ENCODE data around the gene PRKCB. TPM values are rescaled to one million over a fixed set of nuclear protein-coding genes. Genes with fewer than 3 reads are reported as not detected.

PRKCB gene
- total RNA-seq, 1 donor from 2014 or later, result not detected

DNA sequence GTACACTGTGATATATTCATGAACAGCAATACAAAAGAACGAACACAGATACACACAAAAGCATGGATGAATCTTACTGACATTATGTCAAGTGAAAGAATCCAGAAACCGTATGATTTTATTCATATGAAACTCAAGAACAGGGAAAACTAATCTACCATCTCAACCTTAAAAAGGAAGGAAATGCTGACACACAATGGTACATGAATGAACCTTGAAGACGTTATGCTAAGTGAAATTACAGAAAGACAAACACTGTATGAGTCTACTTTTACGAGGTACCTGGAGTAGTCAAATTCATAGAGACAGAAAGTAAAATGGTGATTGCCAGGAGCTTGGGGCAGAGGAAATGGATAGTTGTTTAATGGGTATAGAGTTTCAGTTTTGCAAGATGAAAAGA, 8.7 kb upstream of the PRKCB start:
- Mint-ChIP-seq H3K27ac (ENCODE audit: unreplicated experiment) (no peak overlapping the region), H3K27me3 (ENCODE audit: unreplicated experiment) (no peaks in the 10 kb centered on the region), H3K4me1 (ENCODE audit: unreplicated experiment) (no peaks in the 10 kb centered on the region), H3K4me3 (ENCODE audit: unreplicated experiment) (no peak overlapping the region), H3K36me3 (ENCODE audit: unreplicated experiment) (no peaks in the 10 kb centered on the region), H3K9me3 (ENCODE audit: unreplicated experiment) (peaks cover 14% of the 10 kb centered on the region)
- TF ChIP-seq, protein P1, sequence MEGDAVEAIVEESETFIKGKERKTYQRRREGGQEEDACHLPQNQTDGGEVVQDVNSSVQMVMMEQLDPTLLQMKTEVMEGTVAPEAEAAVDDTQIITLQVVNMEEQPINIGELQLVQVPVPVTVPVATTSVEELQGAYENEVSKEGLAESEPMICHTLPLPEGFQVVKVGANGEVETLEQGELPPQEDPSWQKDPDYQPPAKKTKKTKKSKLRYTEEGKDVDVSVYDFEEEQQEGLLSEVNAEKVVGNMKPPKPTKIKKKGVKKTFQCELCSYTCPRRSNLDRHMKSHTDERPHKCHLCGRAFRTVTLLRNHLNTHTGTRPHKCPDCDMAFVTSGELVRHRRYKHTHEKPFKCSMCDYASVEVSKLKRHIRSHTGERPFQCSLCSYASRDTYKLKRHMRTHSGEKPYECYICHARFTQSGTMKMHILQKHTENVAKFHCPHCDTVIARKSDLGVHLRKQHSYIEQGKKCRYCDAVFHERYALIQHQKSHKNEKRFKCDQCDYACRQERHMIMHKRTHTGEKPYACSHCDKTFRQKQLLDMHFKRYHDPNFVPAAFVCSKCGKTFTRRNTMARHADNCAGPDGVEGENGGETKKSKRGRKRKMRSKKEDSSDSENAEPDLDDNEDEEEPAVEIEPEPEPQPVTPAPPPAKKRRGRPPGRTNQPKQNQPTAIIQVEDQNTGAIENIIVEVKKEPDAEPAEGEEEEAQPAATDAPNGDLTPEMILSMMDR (IDR thresholded peaks at IDR 0.05), result no peak
- DNase-seq (ENCODE audit: extremely low spot score, unreplicated experiment), result no peak

DNA sequence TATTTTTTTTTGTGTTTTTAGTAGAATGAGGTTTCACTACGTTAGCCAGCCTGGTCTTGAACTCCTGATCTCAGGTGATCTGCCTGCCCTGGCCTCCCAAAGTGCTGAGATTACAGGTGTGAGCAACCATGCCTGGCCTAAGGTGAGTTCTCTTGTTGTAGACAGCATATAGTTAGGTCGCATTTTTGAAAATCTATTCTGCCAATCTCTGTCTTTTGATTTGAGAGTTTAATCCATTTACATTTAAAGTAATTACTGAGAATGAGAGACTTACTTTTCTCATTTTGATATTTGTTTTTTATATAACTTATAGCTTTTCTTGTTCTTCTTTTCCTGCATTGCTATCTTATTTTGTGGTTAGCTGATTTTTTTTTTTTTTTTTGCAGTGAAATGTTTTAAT, 6.3 kb upstream of the PRKCB start:
- Mint-ChIP-seq H3K36me3 (ENCODE audit: unreplicated experiment) (no peaks in the 10 kb centered on the region), H3K4me1 (ENCODE audit: unreplicated experiment) (no peaks in the 10 kb centered on the region), H3K4me3 (ENCODE audit: unreplicated experiment) (no peak overlapping the region), H3K27ac (ENCODE audit: unreplicated experiment) (no peak overlapping the region), H3K27me3 (ENCODE audit: unreplicated experiment) (peaks cover 12% of the 10 kb centered on the region), H3K9me3 (ENCODE audit: unreplicated experiment) (peaks cover 14% of the 10 kb centered on the region)
- TF ChIP-seq, protein P1 (IDR thresholded peaks at IDR 0.05), result no peak
- no peak for DNase-seq (ENCODE audit: extremely low spot score, unreplicated experiment)

- no peak overlapping the region for H3K4me3 Mint-ChIP-seq (ENCODE audit: unreplicated experiment)
- DNase-seq (ENCODE audit: extremely low spot score, unreplicated experiment), result no peak
- H3K9me3 Mint-ChIP-seq (ENCODE audit: unreplicated experiment), result peaks cover 14% of the 10 kb centered on the region
- peaks cover 20% of the 10 kb centered on the region for H3K27me3 Mint-ChIP-seq (ENCODE audit: unreplicated experiment)
- H3K36me3 Mint-ChIP-seq (ENCODE audit: unreplicated experiment), result no peaks in the 10 kb centered on the region
- peaks cover 5% of the 10 kb centered on the region for H3K4me1 Mint-ChIP-seq (ENCODE audit: unreplicated experiment)
- TF ChIP-seq, protein P1 (IDR thresholded peaks at IDR 0.05), result no peak
- H3K27ac Mint-ChIP-seq (ENCODE audit: unreplicated experiment), result no peak overlapping the region
Measured at GRCh38 chr16:23830276-23830675, 5.5 kb upstream of the PRKCB start.

DNA sequence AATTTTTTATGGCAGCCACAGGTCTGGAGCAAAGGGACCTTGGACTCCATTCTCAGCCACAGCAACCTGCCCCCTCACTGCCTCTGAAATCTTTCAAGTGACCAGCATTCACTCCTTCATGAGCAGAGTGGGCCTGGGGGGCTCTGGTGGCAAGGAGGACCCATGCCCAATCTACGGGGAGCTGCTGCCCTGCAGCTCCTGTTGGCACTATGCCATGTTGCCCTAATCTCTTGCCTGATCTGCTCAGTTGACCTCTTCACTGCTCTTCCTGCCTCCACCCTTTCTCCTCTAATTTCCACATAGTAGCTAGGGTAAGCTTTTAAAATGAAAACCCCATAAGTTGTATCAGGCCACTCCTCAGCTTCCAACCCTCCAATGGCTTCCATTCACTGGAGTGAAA, 2.9 kb upstream of the PRKCB start:
- no peak for DNase-seq (ENCODE audit: extremely low spot score, unreplicated experiment)
- TF ChIP-seq, protein P1 (IDR thresholded peaks at IDR 0.05), result no peak
- Mint-ChIP-seq H3K27me3 (ENCODE audit: unreplicated experiment) (peaks cover 35% of the 10 kb centered on the region), H3K27ac (ENCODE audit: unreplicated experiment) (no peak overlapping the region), H3K4me1 (ENCODE audit: unreplicated experiment) (peaks cover 10% of the 10 kb centered on the region), H3K36me3 (ENCODE audit: unreplicated experiment) (no peaks in the 10 kb centered on the region), H3K4me3 (ENCODE audit: unreplicated experiment) (no peak overlapping the region), H3K9me3 (ENCODE audit: unreplicated experiment) (peaks cover 14% of the 10 kb centered on the region)

- Mint-ChIP-seq H3K27me3 (ENCODE audit: unreplicated experiment) (peaks cover 41% of the 10 kb centered on the region), H3K4me1 (ENCODE audit: unreplicated experiment) (peaks cover 10% of the 10 kb centered on the region), H3K27ac (ENCODE audit: unreplicated experiment) (no peak overlapping the region), H3K9me3 (ENCODE audit: unreplicated experiment) (peaks cover 14% of the 10 kb centered on the region), H3K36me3 (ENCODE audit: unreplicated experiment) (no peaks in the 10 kb centered on the region), H3K4me3 (ENCODE audit: unreplicated experiment) (no peak overlapping the region)
- DNase-seq (ENCODE audit: extremely low spot score, unreplicated experiment), result no peak
- TF ChIP-seq, protein P1 (IDR thresholded peaks at IDR 0.05), result no peak
Measured at GRCh38 chr16:23833504-23833903, 2.3 kb upstream of the PRKCB start.
